Liver (tissue), 3 donors: ENCODE results near the gene POU6F2.

Experiments
- EGR1 ChIP-seq, 2 donors: IDR thresholded peaks; 2 replicates each; pipeline ENCODE4 v1.6.1; 2016 to 2018; ENCODE audit warnings: antibody characterized with exemption in 2 of 2, low read depth in 2 of 2
- GABPA ChIP-seq, 2 donors: IDR thresholded peaks in 1 of 2; conservative IDR thresholded peaks in 1 of 2; 2 replicates each; pipeline ENCODE4 v1.6.1; 2016; ENCODE audit warnings: antibody characterized with exemption in 2 of 2, mild to moderate bottlenecking in 1 of 2, moderate library complexity in 1 of 2
- JUND ChIP-seq, 2 donors: IDR thresholded peaks; 2 replicates each; pipeline ENCODE4 v1.6.1; 2016; ENCODE audit warnings: antibody characterized with exemption in 2 of 2
- RAD21 ChIP-seq, 2 donors: IDR thresholded peaks; 2 replicates each; pipeline ENCODE4 v1.6.1; 2016; ENCODE audit warnings: antibody characterized with exemption in 2 of 2, mild to moderate bottlenecking in 2 of 2
- RXRA ChIP-seq, 2 donors: IDR thresholded peaks; 2 replicates each; pipeline ENCODE4 v1.6.1; 2017 to 2018; ENCODE audit warnings: antibody characterized with exemption in 2 of 2, mild to moderate bottlenecking in 1 of 2
- SP1 ChIP-seq: IDR thresholded peaks from 2 replicates; pipeline ENCODE4 v1.6.1; 2018; ENCODE audit warnings: antibody characterized with exemption, mild to moderate bottlenecking
- TAF1 ChIP-seq: conservative IDR thresholded peaks from 2 replicates; pipeline ENCODE4 v1.6.1; 2016; ENCODE audit warnings: antibody characterized with exemption, mild to moderate bottlenecking
- YY1 ChIP-seq: IDR thresholded peaks from 2 replicates; pipeline ENCODE4 v1.6.1; 2016; ENCODE audit warnings: antibody characterized with exemption, mild to moderate bottlenecking
- TF ChIP-seq, protein P1 (sequence below): fragments of 150-350 bp; IDR thresholded peaks from 2 replicates; pipeline ENCODE4 v1.5.1; 2017; ENCODE audit warnings: improper control_type of control experiment, low read depth, low read length; ENCODE audit not compliant: missing input control
- TF ChIP-seq, protein P2 (sequence below): IDR thresholded peaks from 2 replicates; pipeline ENCODE4 v1.6.1; 2016; ENCODE audit warnings: antibody characterized with exemption
- TF ChIP-seq, protein P3 (sequence below): IDR thresholded peaks from 2 replicates; pipeline ENCODE4 v1.6.1; 2016; ENCODE audit warnings: antibody characterized with exemption, mild to moderate bottlenecking
- TF ChIP-seq, protein P4 (sequence below): IDR thresholded peaks from 2 replicates; pipeline ENCODE4 v1.6.1; 2016; ENCODE audit warnings: antibody characterized with exemption
- donor health status: healthy.
- donor health status: healthy.

DNA sequence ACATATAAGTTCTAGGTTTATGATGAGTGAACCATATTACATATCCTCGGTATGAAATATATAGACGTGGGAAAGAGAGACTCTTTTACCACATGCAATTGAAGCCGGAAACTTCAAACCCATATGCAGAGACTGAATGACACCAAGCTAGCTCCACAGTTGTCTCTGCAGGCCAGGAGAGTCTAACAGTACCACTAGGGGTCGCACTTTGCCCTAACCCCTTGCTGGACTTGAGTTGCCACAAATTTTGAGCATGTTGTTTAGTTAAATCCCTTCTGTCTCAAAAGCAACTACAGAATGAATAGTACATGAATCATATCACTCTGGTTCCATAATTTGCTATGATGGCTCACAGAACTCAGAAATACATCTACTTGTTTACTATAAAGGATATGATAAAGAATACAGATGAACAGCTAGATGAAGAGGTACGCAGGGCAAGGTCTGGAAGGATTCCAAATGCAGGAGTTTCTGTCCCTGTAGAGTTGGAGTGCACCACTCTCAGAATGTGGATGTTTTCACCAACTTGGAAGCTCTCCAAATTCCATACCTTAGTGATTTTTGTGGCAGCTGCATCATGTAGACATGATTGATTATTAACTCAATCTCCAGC is 476.1 kb downstream of the POU6F2 start:
- TF ChIP-seq, protein P1, sequence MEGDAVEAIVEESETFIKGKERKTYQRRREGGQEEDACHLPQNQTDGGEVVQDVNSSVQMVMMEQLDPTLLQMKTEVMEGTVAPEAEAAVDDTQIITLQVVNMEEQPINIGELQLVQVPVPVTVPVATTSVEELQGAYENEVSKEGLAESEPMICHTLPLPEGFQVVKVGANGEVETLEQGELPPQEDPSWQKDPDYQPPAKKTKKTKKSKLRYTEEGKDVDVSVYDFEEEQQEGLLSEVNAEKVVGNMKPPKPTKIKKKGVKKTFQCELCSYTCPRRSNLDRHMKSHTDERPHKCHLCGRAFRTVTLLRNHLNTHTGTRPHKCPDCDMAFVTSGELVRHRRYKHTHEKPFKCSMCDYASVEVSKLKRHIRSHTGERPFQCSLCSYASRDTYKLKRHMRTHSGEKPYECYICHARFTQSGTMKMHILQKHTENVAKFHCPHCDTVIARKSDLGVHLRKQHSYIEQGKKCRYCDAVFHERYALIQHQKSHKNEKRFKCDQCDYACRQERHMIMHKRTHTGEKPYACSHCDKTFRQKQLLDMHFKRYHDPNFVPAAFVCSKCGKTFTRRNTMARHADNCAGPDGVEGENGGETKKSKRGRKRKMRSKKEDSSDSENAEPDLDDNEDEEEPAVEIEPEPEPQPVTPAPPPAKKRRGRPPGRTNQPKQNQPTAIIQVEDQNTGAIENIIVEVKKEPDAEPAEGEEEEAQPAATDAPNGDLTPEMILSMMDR = peak; percentile 55
- TF ChIP-seq RXRA (IDR thresholded peaks at IDR 0.05) (no peak), YY1 (no peak), RAD21 (IDR thresholded peaks at IDR 0.05) (peak; percentile 66 to 76), GABPA (IDR thresholded peaks at IDR 0.05 in 1 of 2, conservative IDR thresholded peaks at IDR 0.05 in 1 of 2) (no peak), TAF1 (no peak), JUND (IDR thresholded peaks at IDR 0.05) (no peak), EGR1 (IDR thresholded peaks at IDR 0.05; ENCODE audit: low read depth in 2 of 2) (no peak), SP1 (no peak)
- TF ChIP-seq, protein P2, sequence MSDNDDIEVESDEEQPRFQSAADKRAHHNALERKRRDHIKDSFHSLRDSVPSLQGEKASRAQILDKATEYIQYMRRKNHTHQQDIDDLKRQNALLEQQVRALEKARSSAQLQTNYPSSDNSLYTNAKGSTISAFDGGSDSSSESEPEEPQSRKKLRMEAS = no peak
- TF ChIP-seq, protein P3, sequence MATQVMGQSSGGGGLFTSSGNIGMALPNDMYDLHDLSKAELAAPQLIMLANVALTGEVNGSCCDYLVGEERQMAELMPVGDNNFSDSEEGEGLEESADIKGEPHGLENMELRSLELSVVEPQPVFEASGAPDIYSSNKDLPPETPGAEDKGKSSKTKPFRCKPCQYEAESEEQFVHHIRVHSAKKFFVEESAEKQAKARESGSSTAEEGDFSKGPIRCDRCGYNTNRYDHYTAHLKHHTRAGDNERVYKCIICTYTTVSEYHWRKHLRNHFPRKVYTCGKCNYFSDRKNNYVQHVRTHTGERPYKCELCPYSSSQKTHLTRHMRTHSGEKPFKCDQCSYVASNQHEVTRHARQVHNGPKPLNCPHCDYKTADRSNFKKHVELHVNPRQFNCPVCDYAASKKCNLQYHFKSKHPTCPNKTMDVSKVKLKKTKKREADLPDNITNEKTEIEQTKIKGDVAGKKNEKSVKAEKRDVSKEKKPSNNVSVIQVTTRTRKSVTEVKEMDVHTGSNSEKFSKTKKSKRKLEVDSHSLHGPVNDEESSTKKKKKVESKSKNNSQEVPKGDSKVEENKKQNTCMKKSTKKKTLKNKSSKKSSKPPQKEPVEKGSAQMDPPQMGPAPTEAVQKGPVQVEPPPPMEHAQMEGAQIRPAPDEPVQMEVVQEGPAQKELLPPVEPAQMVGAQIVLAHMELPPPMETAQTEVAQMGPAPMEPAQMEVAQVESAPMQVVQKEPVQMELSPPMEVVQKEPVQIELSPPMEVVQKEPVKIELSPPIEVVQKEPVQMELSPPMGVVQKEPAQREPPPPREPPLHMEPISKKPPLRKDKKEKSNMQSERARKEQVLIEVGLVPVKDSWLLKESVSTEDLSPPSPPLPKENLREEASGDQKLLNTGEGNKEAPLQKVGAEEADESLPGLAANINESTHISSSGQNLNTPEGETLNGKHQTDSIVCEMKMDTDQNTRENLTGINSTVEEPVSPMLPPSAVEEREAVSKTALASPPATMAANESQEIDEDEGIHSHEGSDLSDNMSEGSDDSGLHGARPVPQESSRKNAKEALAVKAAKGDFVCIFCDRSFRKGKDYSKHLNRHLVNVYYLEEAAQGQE = no peak
- TF ChIP-seq, protein P4, sequence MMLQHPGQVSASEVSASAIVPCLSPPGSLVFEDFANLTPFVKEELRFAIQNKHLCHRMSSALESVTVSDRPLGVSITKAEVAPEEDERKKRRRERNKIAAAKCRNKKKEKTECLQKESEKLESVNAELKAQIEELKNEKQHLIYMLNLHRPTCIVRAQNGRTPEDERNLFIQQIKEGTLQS = no peak
